Trophoblast cell (in vitro differentiated cells and primary cell): ENCODE data around the gene VCAM1.

Source experiments
- DNase-seq, 2 donors: peaks; one replicate each; pipeline ENCODE4 v3.0.0-alpha.2; 2016
- H2AFZ ChIP-seq: 2 replicates; pipeline ENCODE4 v1.6.1; 2013; ENCODE audit warnings: low read length, moderate library complexity, mild to moderate bottlenecking; ENCODE audit not compliant: insufficient read depth, poor library complexity
- H2AK5ac ChIP-seq: 2 replicates; pipeline ENCODE4 v1.6.1; 2013; ENCODE audit warnings: mild to moderate bottlenecking, low read length
- H2BK120ac ChIP-seq: 2 replicates; pipeline ENCODE4 v1.6.1; 2013; ENCODE audit warnings: low read length, mild to moderate bottlenecking, moderate library complexity; ENCODE audit not compliant: insufficient read depth, poor library complexity
- H2BK12ac ChIP-seq: 2 replicates; pipeline ENCODE4 v1.6.1; 2013; ENCODE audit warnings: mild to moderate bottlenecking, low read length, moderate library complexity
- H2BK5ac ChIP-seq: 2 replicates; pipeline ENCODE4 v1.6.1; 2013; ENCODE audit warnings: low read length, low read depth, moderate library complexity, mild to moderate bottlenecking; ENCODE audit not compliant: poor library complexity
- H3K14ac ChIP-seq: 2 replicates; pipeline ENCODE4 v1.6.1; 2013; ENCODE audit warnings: mild to moderate bottlenecking, low read length
- H3K18ac ChIP-seq: 2 replicates; pipeline ENCODE4 v1.6.1; 2013; ENCODE audit warnings: mild to moderate bottlenecking, low read length
- H3K23ac ChIP-seq: 2 replicates; pipeline ENCODE4 v1.6.1; 2013; ENCODE audit warnings: low read length
- H3K27ac ChIP-seq: 2 replicates; pipeline ENCODE4 v1.5.1; 2013; ENCODE audit warnings: low read depth, mild to moderate bottlenecking, inconsistent platforms, low read length, moderate library complexity
- H3K27me3 ChIP-seq: 2 replicates; pipeline ENCODE4 v1.6.1; 2013; ENCODE audit warnings: inconsistent platforms, mild to moderate bottlenecking, low read length, moderate library complexity; ENCODE audit not compliant: insufficient read depth
- H3K36me3 ChIP-seq, 2 experiments: 1 replicate in 1 of 2; 2 replicates in 1 of 2; pipeline ENCODE4 v1.6.1; 2013; ENCODE audit warnings: low read length in 2 of 2, mild to moderate bottlenecking in 2 of 2, moderate library complexity in 1 of 2; ENCODE audit not compliant: insufficient read depth in 2 of 2, control insufficient read depth in 1 of 2
- H3K4ac ChIP-seq: 2 replicates; pipeline ENCODE4 v1.6.1; 2013; ENCODE audit warnings: low read depth, mild to moderate bottlenecking, low read length, moderate library complexity
- H3K4me1 ChIP-seq, 2 experiments: 1 replicate in 1 of 2; 2 replicates in 1 of 2; pipeline ENCODE4 v1.6.1; 2013; ENCODE audit warnings: low read length in 2 of 2, mild to moderate bottlenecking in 2 of 2, moderate library complexity in 1 of 2; ENCODE audit not compliant: insufficient read depth in 2 of 2, control insufficient read depth in 1 of 2
- H3K4me2 ChIP-seq: 2 replicates; pipeline ENCODE4 v1.6.1; 2013; ENCODE audit warnings: inconsistent platforms, mild to moderate bottlenecking, low read length, moderate library complexity
- H3K4me3 ChIP-seq: 2 replicates; pipeline ENCODE4 v1.5.1; 2013; ENCODE audit warnings: mild to moderate bottlenecking, low read depth, low read length, inconsistent platforms
- H3K79me1 ChIP-seq: one replicate; pipeline ENCODE4 v1.6.1; 2013; ENCODE audit warnings: low read length
- H3K79me2 ChIP-seq: 2 replicates; pipeline ENCODE4 v1.6.1; 2013; ENCODE audit warnings: low read length, mild to moderate bottlenecking; ENCODE audit not compliant: control insufficient read depth, insufficient read depth, poor library complexity
- H3K9ac ChIP-seq: 2 replicates; pipeline ENCODE4 v1.6.1; 2013; ENCODE audit warnings: mild to moderate bottlenecking, low read length
- H3K9me3 ChIP-seq: 2 replicates; pipeline ENCODE4 v1.6.1; 2013; ENCODE audit warnings: low read depth, mild to moderate bottlenecking, control low read depth, inconsistent platforms, low read length; ENCODE audit not compliant: insufficient read depth
- H4K12ac ChIP-seq: 2 replicates; pipeline ENCODE4 v1.6.1; 2013; ENCODE audit warnings: low read depth, mild to moderate bottlenecking, low read length, moderate library complexity
- H4K8ac ChIP-seq: 2 replicates; pipeline ENCODE4 v1.6.1; 2013; ENCODE audit warnings: low read depth, mild to moderate bottlenecking, low read length, moderate library complexity
- H4K91ac ChIP-seq: one replicate; pipeline ENCODE4 v1.6.1; 2013; ENCODE audit warnings: low read depth, mild to moderate bottlenecking, low read length, moderate library complexity
- WGBS: extraction: QIAGEN DNeasy Blood & Tissue Kit; methylation state at CpG from one replicate; pipeline ENCODE4 v1.1.7; 2013; ENCODE audit warnings: missing lambda C conversion rate; ENCODE audit not compliant: insufficient read length, insufficient coverage; ENCODE audit errors: extremely low coverage; 5-methylcytosine and 5-hydroxymethylcytosine counted together

VCAM1 gene

GRCh38 chr1:100736324-100736723 is 16.8 kb downstream of the VCAM1 start:
- H3K36me3 ChIP-seq = no peaks in the 10 kb centered on the region
- no peak overlapping the region for H3K4me2 ChIP-seq
- no peak overlapping the region for H3K18ac ChIP-seq
- no peaks in the 10 kb centered on the region for H3K9me3 ChIP-seq
- no peak overlapping the region for H2AK5ac ChIP-seq
- H3K4me1 ChIP-seq = no peaks in the 10 kb centered on the region
- no peak overlapping the region for H3K4ac ChIP-seq
- H4K91ac ChIP-seq = no peak overlapping the region
- no peaks in the 10 kb centered on the region for H3K79me1 ChIP-seq
- no peak overlapping the region for H2BK120ac ChIP-seq
- H3K27me3 ChIP-seq = no peaks in the 10 kb centered on the region
- H4K8ac ChIP-seq = no peak overlapping the region
- H3K4me3 ChIP-seq = no peak overlapping the region
- no peak overlapping the region for H3K27ac ChIP-seq
- no CpG with 5 or more reads among the region's 1 CpG for WGBS
- no peak overlapping the region for H3K9ac ChIP-seq
- no peak overlapping the region for H4K12ac ChIP-seq
- DNase-seq = no peak
- no peak overlapping the region for H3K23ac ChIP-seq
- H2BK5ac ChIP-seq = no peak overlapping the region
- H2BK12ac ChIP-seq = no peak overlapping the region
- no peak overlapping the region for H3K14ac ChIP-seq
- H2AFZ ChIP-seq = no peak overlapping the region
- no peaks in the 10 kb centered on the region for H3K79me2 ChIP-seq

GRCh38 chr1:100736746-100737145 is 17.2 kb downstream of the VCAM1 start:
- Histone ChIP-seq H3K27ac (no peak overlapping the region), H3K23ac (no peak overlapping the region), H3K79me2 (no peaks in the 10 kb centered on the region), H3K9me3 (no peaks in the 10 kb centered on the region), H3K36me3 (no peaks in the 10 kb centered on the region), H3K79me1 (no peaks in the 10 kb centered on the region), H4K8ac (no peak overlapping the region), H2BK5ac (no peak overlapping the region), H2AK5ac (no peak overlapping the region), H3K4me1 (no peaks in the 10 kb centered on the region), H3K18ac (no peak overlapping the region), H3K14ac (no peak overlapping the region), H4K91ac (no peak overlapping the region), H2AFZ (no peak overlapping the region), H3K27me3 (no peaks in the 10 kb centered on the region), H2BK12ac (no peak overlapping the region), H4K12ac (no peak overlapping the region), H3K4me3 (no peak overlapping the region), H3K4me2 (no peak overlapping the region), H3K4ac (no peak overlapping the region), H3K9ac (no peak overlapping the region), H2BK120ac (no peak overlapping the region)
- no peak for DNase-seq
- WGBS = no CpG with 5 or more reads among the region's 1 CpG

- no peak overlapping the region for H3K4me2 ChIP-seq
- no peaks in the 10 kb centered on the region for H3K79me1 ChIP-seq
- H3K9me3 ChIP-seq = no peaks in the 10 kb centered on the region
- no peak overlapping the region for H3K23ac ChIP-seq
- no peak overlapping the region for H3K4ac ChIP-seq
- no peak overlapping the region for H4K8ac ChIP-seq
- H2BK120ac ChIP-seq = no peak overlapping the region
- no peak overlapping the region for H4K91ac ChIP-seq
- no peak overlapping the region for H3K9ac ChIP-seq
- H3K27ac ChIP-seq = no peak overlapping the region
- H3K4me1 ChIP-seq = no peaks in the 10 kb centered on the region
- no peak overlapping the region for H3K18ac ChIP-seq
- no peak overlapping the region for H2AK5ac ChIP-seq
- H3K14ac ChIP-seq = no peak overlapping the region
- DNase-seq = no peak
- no peaks in the 10 kb centered on the region for H3K36me3 ChIP-seq
- no peak overlapping the region for H2AFZ ChIP-seq
- H2BK5ac ChIP-seq = no peak overlapping the region
- H3K27me3 ChIP-seq = no peaks in the 10 kb centered on the region
- no peak overlapping the region for H3K4me3 ChIP-seq
- no peak overlapping the region for H2BK12ac ChIP-seq
- H3K79me2 ChIP-seq = no peaks in the 10 kb centered on the region
- H4K12ac ChIP-seq = no peak overlapping the region
- WGBS = no CpG with 5 or more reads among the region's 3 CpGs
These were observed 27.0 kb downstream of the VCAM1 start for GRCh38 chr1:100746542-100746932.

GRCh38 chr1:100747771-100748170 is 28.2 kb downstream of the VCAM1 start:
- Histone ChIP-seq H3K79me1 (no peaks in the 10 kb centered on the region), H2BK5ac (no peak overlapping the region), H2BK12ac (no peak overlapping the region), H3K27me3 (no peaks in the 10 kb centered on the region), H4K12ac (no peak overlapping the region), H3K18ac (no peak overlapping the region), H3K79me2 (no peaks in the 10 kb centered on the region), H3K4ac (no peak overlapping the region), H3K4me1 (no peaks in the 10 kb centered on the region), H3K4me2 (no peak overlapping the region), H2AFZ (no peak overlapping the region), H2BK120ac (no peak overlapping the region), H4K8ac (no peak overlapping the region), H3K9ac (no peak overlapping the region), H4K91ac (no peak overlapping the region), H3K9me3 (no peaks in the 10 kb centered on the region), H3K27ac (no peak overlapping the region), H3K14ac (no peak overlapping the region), H3K23ac (no peak overlapping the region), H3K4me3 (no peak overlapping the region), H3K36me3 (no peaks in the 10 kb centered on the region), H2AK5ac (no peak overlapping the region)
- WGBS = no CpG with 5 or more reads among the region's 2 CpGs
- DNase-seq = no peak
